ENCODE data around the gene SPATA31D1.

Gene SPATA31D1

DNA sequence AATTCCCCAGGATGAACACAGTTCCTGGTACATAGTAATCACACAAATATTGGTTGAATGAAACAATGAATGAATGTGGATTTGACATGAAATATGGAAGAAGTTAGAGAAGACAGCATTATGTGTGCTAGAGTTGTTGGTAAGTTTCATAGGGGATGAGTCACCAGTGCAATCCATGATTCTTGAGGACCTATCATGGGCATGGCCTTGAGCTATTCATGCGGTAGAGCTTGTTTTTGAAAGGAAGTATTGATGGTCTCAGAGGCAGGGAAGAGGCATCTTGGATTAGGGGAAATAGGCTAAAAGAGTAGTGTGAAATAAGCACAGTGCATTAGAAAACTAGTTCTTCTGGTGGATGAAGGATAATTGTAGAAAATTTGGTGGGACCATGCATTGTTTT is 22.1 kb downstream of the SPATA31D1 start:
- intact Hi-C loops (cut with DNase I; ENCODE audit: low total_unique reads), result no loop called here
- DNase-seq, result no peak
- Histone ChIP-seq H3K27me3 (no peaks in the 10 kb centered on the region), H3K4me1 (no peaks in the 10 kb centered on the region), H3K9me3 (peaks cover 0 to 11% (median 0%) of the 10 kb centered on the region in 3 donors), H3K36me3 (no peaks in the 10 kb centered on the region), H3K4me3 (no peak overlapping the region), H3K27ac (no peak overlapping the region)
- TF ChIP-seq, protein P1, sequence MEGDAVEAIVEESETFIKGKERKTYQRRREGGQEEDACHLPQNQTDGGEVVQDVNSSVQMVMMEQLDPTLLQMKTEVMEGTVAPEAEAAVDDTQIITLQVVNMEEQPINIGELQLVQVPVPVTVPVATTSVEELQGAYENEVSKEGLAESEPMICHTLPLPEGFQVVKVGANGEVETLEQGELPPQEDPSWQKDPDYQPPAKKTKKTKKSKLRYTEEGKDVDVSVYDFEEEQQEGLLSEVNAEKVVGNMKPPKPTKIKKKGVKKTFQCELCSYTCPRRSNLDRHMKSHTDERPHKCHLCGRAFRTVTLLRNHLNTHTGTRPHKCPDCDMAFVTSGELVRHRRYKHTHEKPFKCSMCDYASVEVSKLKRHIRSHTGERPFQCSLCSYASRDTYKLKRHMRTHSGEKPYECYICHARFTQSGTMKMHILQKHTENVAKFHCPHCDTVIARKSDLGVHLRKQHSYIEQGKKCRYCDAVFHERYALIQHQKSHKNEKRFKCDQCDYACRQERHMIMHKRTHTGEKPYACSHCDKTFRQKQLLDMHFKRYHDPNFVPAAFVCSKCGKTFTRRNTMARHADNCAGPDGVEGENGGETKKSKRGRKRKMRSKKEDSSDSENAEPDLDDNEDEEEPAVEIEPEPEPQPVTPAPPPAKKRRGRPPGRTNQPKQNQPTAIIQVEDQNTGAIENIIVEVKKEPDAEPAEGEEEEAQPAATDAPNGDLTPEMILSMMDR (IDR thresholded peaks at IDR 0.05), result no peak

DNA sequence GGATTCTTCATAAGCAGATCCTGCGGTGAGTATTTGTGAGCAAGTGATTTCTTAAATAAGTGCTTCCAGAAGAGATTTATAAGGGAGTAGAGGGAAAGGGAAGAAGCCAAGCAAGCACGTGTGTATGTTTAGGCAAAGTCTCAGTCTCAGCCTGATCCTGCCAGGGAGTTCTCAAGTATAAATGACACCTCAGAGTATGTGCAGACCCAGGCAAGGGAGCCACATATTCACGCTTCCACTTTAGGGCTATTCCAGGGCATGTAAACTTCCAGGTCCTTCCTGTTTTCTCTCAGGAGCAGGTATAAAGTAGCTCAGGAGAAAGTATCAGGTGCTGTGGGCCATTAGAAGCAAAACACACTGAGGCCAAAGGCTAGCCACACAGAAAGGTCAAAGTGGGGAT is 22.6 kb downstream of the SPATA31D1 start:
- H3K4me1 ChIP-seq, result no peaks in the 10 kb centered on the region
- TF ChIP-seq, protein P1 (IDR thresholded peaks at IDR 0.05), result no peak
- H3K27ac ChIP-seq, result no peak overlapping the region
- H3K4me3 ChIP-seq, result no peak overlapping the region
- intact Hi-C loops (cut with DNase I; ENCODE audit: low total_unique reads), result no loop called here
- no peak for DNase-seq
- H3K9me3 ChIP-seq, result peaks cover 0 to 11% (median 0%) of the 10 kb centered on the region in 3 donors
- H3K36me3 ChIP-seq, result no peaks in the 10 kb centered on the region
- H3K27me3 ChIP-seq, result no peaks in the 10 kb centered on the region

DNA sequence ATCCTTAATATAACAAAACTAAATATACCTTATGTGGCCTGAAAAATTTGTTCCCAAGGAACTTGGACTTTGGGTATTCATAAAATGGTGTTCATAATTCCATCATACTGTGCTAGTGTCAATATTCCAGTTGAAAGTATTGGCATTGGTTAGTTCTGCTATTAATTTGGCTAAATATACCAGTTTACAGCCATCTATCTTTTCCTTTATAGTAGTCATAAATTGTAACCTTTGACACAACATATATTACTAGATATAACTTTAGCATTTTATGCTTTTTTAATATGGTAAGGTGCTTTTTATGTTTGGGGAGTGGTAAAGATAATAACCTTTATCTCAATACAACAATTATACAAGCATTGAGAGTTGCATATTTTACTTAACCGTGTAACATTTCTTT is 23.7 kb downstream of the SPATA31D1 start:
- Histone ChIP-seq H3K36me3 (no peaks in the 10 kb centered on the region), H3K4me1 (no peaks in the 10 kb centered on the region), H3K27ac (no peak overlapping the region), H3K9me3 (peaks cover 0 to 11% (median 0%) of the 10 kb centered on the region in 3 donors), H3K27me3 (no peaks in the 10 kb centered on the region), H3K4me3 (no peak overlapping the region)
- intact Hi-C loops (cut with DNase I; ENCODE audit: low total_unique reads), result no loop called here
- DNase-seq, result no peak
- TF ChIP-seq, protein P1 (IDR thresholded peaks at IDR 0.05), result no peak

DNA sequence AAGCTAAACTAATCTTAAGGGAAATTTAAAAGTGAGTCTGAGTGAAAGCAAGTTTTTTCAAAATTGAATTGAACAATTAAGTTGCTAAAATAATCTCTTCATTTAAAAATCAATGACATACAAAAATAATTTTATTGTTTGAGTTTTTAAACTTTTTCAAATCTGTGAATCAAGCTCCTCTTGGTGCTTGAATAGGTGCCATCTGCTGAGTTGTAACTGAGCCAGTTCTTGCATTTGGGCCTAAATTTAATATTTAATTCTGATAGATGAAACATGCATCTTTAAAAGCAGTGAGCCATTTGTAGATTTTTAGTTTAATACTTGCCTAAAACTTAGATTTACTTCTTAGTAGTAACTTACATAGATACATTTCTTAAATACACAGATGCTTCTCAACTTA is 31.8 kb downstream of the SPATA31D1 start:
- H3K4me3 ChIP-seq, result no peak overlapping the region
- intact Hi-C loops (cut with DNase I; ENCODE audit: low total_unique reads), result no loop called here
- TF ChIP-seq, protein P1 (IDR thresholded peaks at IDR 0.05), result no peak
- no peaks in the 10 kb centered on the region for H3K4me1 ChIP-seq
- no peaks in the 10 kb centered on the region for H3K36me3 ChIP-seq
- H3K27me3 ChIP-seq, result no peaks in the 10 kb centered on the region
- peaks cover 0 to 7% (median under 1%) of the 10 kb centered on the region in 3 donors for H3K9me3 ChIP-seq
- no peak overlapping the region for H3K27ac ChIP-seq
- no peak for DNase-seq

DNA sequence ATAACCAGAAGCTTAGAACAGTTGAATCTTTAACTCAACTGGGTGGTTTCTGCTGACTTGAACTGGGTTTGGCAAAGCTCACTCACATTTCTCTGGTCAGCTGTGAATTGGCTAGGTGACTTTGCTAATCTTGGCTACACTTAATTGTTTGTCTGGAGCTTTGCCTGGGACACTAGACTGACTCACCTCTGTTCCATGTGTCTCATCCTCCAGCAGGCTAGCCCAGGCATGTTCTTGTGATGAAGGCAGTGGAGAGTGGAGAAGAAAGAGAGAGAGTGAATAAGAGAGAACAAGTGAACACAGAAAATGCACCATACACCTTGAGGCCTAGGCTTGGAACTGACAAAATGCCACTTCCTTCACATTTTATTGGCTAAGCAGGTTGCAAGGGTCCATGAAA is 32.6 kb downstream of the SPATA31D1 start:
- peaks cover 0 to 7% (median 0%) of the 10 kb centered on the region in 3 donors for H3K9me3 ChIP-seq
- no peak overlapping the region for H3K27ac ChIP-seq
- intact Hi-C loops (cut with DNase I; ENCODE audit: low total_unique reads), result no loop called here
- no peaks in the 10 kb centered on the region for H3K4me1 ChIP-seq
- H3K36me3 ChIP-seq, result no peaks in the 10 kb centered on the region
- peak in 1 of 2 donors; percentile 21 for DNase-seq
- no peak overlapping the region for H3K4me3 ChIP-seq
- TF ChIP-seq, protein P1 (IDR thresholded peaks at IDR 0.05), result no peak
- H3K27me3 ChIP-seq, result no peaks in the 10 kb centered on the region

DNA sequence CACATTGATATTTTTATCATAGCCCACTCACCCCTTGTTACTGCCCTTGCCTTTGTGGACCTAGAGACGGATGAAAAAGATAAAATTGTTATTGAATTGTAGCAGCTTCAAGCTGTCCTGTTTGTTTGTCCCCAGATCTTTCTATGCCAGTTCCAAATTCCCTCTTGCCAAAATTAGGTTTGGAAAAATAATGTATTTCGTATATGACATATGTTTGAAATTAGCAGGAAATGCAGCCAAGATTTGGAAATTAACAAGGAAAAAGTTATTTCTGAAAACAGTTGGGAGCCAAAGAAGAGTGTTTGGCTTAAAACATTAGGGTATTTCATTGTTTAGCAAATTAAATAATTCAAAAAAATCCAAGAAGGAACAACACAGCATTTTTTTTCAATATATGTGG is 33.5 kb downstream of the SPATA31D1 start:
- no peaks in the 10 kb centered on the region for H3K36me3 ChIP-seq
- intact Hi-C loops (cut with DNase I; ENCODE audit: low total_unique reads), result no loop called here
- no peak overlapping the region for H3K27ac ChIP-seq
- no peak overlapping the region for H3K4me3 ChIP-seq
- peaks cover 0 to 7% (median 0%) of the 10 kb centered on the region in 3 donors for H3K9me3 ChIP-seq
- TF ChIP-seq, protein P1 (IDR thresholded peaks at IDR 0.05), result no peak
- no peaks in the 10 kb centered on the region for H3K4me1 ChIP-seq
- no peak for DNase-seq
- H3K27me3 ChIP-seq, result no peaks in the 10 kb centered on the region

Measured in tibial artery (tissue), 4 donors.